GM12873 (cell line): ENCODE data around the gene NUP58.

Source experiments
- CTCF ChIP-seq: IDR thresholded peaks from 2 replicates; pipeline ENCODE4 v1.5.1; 2012; ENCODE audit warnings: low read depth, mild to moderate bottlenecking, moderate library complexity, low read length, control low read depth; ENCODE audit not compliant: insufficient read depth; ENCODE audit errors: missing control alignments

NUP58 gene

GRCh38 chr13:25301347-25302113 is at the start of gene NUP58:
Gene NUP58 (plus strand): TSS chr13:25301625. CDS start chr13:25301774, 149 bp downstream.
- no peak for TF ChIP-seq CTCF

GRCh38 chr13:25252225-25252624 is 49.2 kb upstream of the NUP58 start:
- TF ChIP-seq CTCF: no peak

DNA sequence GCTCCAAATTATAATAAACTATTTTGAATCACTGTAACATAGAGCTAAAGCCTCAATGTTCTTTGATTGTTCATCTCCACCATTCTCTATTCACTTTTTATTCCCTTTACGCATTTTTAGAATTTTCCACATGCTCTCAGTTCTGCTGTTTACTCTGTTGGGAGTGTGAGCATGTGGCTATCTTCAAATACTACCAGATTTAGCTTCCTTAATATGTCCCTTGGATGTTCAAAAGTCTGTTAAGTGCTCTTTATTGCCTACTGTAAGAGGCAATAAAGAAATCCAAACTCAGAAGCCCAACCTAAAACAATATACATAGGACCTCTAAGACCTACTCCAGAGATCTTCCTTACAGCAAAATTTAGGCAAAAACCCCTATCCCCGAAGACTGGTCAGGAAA is 48.7 kb upstream of the NUP58 start:
- no peak for TF ChIP-seq CTCF

DNA sequence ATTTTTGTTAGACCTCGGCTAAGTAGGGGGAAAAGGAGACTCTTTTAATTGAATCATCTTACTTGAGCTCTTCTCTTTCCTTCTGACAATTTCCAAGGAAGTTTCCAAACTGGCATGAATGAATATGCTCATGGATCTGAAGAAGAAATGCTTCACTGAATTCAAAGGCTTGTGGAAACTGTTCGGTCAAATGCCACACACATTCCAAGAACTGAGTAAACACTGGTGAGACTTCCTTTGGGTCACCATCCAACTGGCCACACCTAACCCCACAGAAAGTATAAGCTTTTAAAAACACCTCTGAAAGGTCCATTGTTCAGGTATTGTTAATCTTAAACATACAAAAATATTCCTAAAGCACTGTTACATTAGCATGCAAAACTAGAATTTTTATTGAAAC is 47.7 kb upstream of the NUP58 start:
- TF ChIP-seq CTCF: no peak

DNA sequence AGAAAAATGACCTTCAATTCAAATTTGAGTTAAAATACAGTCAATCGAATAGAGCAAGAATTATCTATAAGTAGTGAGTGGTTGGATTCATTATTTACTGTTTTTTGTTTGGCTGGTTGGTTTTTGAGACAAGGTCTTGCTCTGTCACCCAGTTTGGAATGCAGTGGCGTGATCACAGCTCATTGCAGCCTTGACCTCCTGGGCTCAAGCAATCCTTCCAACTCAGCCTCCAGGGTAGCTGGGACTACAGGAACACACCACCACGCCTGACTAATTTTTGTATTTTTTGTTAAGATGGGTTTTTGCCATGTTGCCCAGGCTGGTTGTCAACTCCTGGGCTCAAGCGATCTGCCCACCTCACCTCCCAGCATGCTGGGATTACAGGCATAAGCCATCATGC is 39.2 kb upstream of the NUP58 start:
- TF ChIP-seq CTCF: no peak

GRCh38 chr13:25266706-25267105 is 34.7 kb upstream of the NUP58 start:
- no peak for TF ChIP-seq CTCF

- TF ChIP-seq CTCF: peak; percentile 35
These were observed 33.7 kb upstream of the NUP58 start for GRCh38 chr13:25267715-25268114.
